SU-DHL-6 (cell line): ENCODE measurements around the gene LRFN2.

Source experiments
- H2AFZ ChIP-seq: fragments of 200-600 bp; sonication (generic); 2 replicates; pipeline ENCODE4 v1.6.1; 2014; ENCODE audit warnings: low read depth, mild to moderate bottlenecking, moderate library complexity, mixed read lengths, antibody characterized with exemption, low read length; ENCODE audit not compliant: severe bottlenecking
- H3F3A ChIP-seq: fragments of 200-600 bp; shearing (Covaris generic); 2 replicates; pipeline ENCODE4 v1.6.0; 2016; ENCODE audit warnings: antibody characterized with exemption, mild to moderate bottlenecking; ENCODE audit not compliant: insufficient read depth
- H3K27ac ChIP-seq: fragments of 200-600 bp; sonication (generic); 2 replicates; pipeline ENCODE4 v1.5.1; 2016; ENCODE audit warnings: low read depth, mild to moderate bottlenecking, low read length, moderate library complexity, mixed read lengths
- H3K27me3 ChIP-seq: fragments of 200-600 bp; sonication (generic), shearing (Covaris generic); 2 replicates; pipeline ENCODE4 v1.6.0; 2014; ENCODE audit warnings: mild to moderate bottlenecking, low read length
- H3K36me3 ChIP-seq: fragments of 200-600 bp; sonication (generic); 2 replicates; pipeline ENCODE4 v1.6.1; 2014; ENCODE audit warnings: mild to moderate bottlenecking, low read length, mixed read lengths
- H3K4me2 ChIP-seq: fragments of 300-600, 200-600 bp; shearing (Covaris generic), sonication (generic); 2 replicates; pipeline ENCODE4 v1.6.0; 2014; ENCODE audit warnings: low read length, low read depth, mild to moderate bottlenecking; ENCODE audit not compliant: poor library complexity, severe bottlenecking
- H3K4me3 ChIP-seq: fragments of 200-600 bp; sonication (generic); 2 replicates; pipeline ENCODE4 v1.5.1; 2014; ENCODE audit warnings: antibody characterized with exemption, low read length, mild to moderate bottlenecking, mixed read lengths; ENCODE audit not compliant: insufficient read depth, poor library complexity, severe bottlenecking
- H3K79me2 ChIP-seq: fragments of 200-600 bp; sonication (generic); 2 replicates; pipeline ENCODE4 v1.6.1; 2014; ENCODE audit warnings: mild to moderate bottlenecking, low read length, moderate library complexity; ENCODE audit not compliant: insufficient read depth
- H3K9ac ChIP-seq: fragments of 200-600 bp; sonication (generic); 2 replicates; pipeline ENCODE4 v1.7.0; 2014; ENCODE audit warnings: mild to moderate bottlenecking, low read length
- H3K9me2 ChIP-seq: fragments of 200-600 bp; sonication (generic); replicated peaks from 2 replicates; pipeline ENCODE4 v1.6.1; 2014; ENCODE audit warnings: low read length; ENCODE audit not compliant: insufficient read depth
- H3K9me3 ChIP-seq: fragments of 200-600 bp; sonication (generic); 2 replicates; pipeline ENCODE4 v1.6.1; 2014; ENCODE audit warnings: low read length, mixed read lengths; ENCODE audit not compliant: insufficient read depth
- H4K20me1 ChIP-seq: fragments of 200-600 bp; sonication (generic); 2 replicates; pipeline ENCODE4 v1.6.1; 2014; ENCODE audit warnings: low read depth, mild to moderate bottlenecking, antibody characterized with exemption, low read length, moderate library complexity, mixed read lengths
- EZH2phosphoT487 ChIP-seq: fragments of 200-600 bp; sonication (generic), shearing (Covaris generic); conservative IDR thresholded peaks from 2 replicates; pipeline ENCODE4 v1.6.1; 2018; ENCODE audit warnings: mild to moderate bottlenecking, antibody characterized with exemption, low read length, moderate library complexity, mixed read lengths
- TF ChIP-seq, protein P1 (sequence below): fragments of 200-600 bp; sonication (generic); IDR thresholded peaks from one replicate; pipeline ENCODE4 v1.5.1; 2017; ENCODE audit warnings: antibody characterized with exemption, mild to moderate bottlenecking, low read length, moderate library complexity; ENCODE audit not compliant: insufficient read depth, poor library complexity, severe bottlenecking

LRFN2 gene

DNA sequence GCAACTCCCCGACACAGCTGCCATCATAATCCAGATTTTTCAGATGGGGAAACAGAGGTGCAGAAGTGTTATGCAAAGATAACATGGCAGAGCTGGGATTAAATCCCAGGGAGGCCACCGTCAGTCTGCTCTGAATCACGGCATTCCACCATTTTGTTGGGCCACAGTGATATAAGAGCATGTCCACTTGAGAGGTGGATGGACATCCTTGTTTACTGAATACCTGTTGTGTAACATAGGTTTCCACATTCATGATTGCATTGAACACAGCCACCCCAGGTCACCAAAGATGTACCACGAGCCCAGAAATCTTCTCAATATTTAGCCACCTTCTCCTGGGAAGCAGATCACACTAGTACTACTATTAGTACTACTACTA lies 191.5 kb downstream of the LRFN2 start:
- Histone ChIP-seq H3K27ac (no peak overlapping the region), H3K36me3 (no peaks in the 10 kb centered on the region), H2AFZ (no peak overlapping the region), H3K4me2 (no peak overlapping the region), H4K20me1 (no peaks in the 10 kb centered on the region), H3K4me3 (no peak overlapping the region), H3K79me2 (no peaks in the 10 kb centered on the region), H3K9me3 (no peaks in the 10 kb centered on the region), H3K27me3 (no peaks in the 10 kb centered on the region), H3F3A (no peaks in the 10 kb centered on the region), H3K9ac (no peak overlapping the region), H3K9me2 (no peaks in the 10 kb centered on the region)
- no peak for TF ChIP-seq EZH2phosphoT487
- TF ChIP-seq, protein P1, sequence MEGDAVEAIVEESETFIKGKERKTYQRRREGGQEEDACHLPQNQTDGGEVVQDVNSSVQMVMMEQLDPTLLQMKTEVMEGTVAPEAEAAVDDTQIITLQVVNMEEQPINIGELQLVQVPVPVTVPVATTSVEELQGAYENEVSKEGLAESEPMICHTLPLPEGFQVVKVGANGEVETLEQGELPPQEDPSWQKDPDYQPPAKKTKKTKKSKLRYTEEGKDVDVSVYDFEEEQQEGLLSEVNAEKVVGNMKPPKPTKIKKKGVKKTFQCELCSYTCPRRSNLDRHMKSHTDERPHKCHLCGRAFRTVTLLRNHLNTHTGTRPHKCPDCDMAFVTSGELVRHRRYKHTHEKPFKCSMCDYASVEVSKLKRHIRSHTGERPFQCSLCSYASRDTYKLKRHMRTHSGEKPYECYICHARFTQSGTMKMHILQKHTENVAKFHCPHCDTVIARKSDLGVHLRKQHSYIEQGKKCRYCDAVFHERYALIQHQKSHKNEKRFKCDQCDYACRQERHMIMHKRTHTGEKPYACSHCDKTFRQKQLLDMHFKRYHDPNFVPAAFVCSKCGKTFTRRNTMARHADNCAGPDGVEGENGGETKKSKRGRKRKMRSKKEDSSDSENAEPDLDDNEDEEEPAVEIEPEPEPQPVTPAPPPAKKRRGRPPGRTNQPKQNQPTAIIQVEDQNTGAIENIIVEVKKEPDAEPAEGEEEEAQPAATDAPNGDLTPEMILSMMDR, result no peak

DNA sequence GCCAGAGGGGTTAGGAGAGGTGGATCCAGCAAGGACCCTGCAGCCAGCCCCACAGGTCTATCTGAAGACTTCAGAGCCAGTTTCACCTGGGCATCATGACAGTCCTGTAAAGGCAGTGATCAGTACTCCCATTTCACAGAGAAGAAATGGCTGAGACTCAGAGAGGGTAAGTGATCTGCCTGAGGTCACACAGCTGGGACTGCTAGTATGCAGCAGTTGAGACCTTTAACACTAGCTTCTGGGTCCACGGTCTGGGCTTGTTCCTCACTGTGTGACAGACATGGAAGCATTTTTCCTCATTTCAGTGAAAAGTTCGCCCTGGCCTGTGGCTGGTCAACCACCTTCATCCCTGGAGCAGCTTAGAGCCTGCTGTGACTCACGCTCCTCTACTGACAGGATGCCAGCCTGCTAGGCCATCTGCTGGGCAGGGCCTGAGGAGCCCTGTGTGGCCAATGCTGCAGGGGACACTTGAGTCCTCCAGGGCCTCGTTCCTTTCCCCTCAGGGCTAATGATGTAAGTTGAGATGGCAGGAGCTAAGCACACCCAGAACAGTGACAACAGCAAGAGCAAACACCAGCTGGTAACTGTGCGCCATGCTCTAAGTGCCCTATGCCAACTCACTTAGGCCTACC lies 192.0 kb downstream of the LRFN2 start:
- Histone ChIP-seq H3K4me3 (no peak overlapping the region), H3K27me3 (no peaks in the 10 kb centered on the region), H3K79me2 (no peaks in the 10 kb centered on the region), H3K4me2 (no peak overlapping the region), H3K9ac (no peak overlapping the region), H3F3A (no peaks in the 10 kb centered on the region), H4K20me1 (no peaks in the 10 kb centered on the region), H2AFZ (no peak overlapping the region), H3K27ac (no peak overlapping the region), H3K36me3 (no peaks in the 10 kb centered on the region), H3K9me3 (no peaks in the 10 kb centered on the region), H3K9me2 (no peaks in the 10 kb centered on the region)
- no peak for TF ChIP-seq EZH2phosphoT487
- TF ChIP-seq, protein P1, result no peak

DNA sequence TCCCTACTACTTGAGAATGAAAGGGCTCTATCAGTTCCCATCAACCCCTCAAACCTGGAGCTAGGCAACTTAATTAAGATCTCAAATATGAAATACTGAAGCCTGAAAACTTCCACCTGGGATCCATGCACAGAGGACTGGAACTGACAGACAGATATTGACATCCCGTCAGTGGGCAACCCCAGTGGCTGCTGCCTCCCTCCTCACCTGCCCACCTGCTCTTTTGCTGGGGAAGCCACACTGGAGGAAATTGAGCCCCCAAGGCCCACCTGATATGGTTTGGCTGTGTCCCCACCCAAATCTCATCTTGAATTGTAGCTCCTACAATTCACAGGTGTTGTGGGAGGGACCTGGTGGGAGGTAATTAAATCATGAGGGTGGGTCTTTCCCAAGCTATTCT lies 192.8 kb downstream of the LRFN2 start:
- no peaks in the 10 kb centered on the region for H3F3A ChIP-seq
- TF ChIP-seq EZH2phosphoT487, result no peak
- TF ChIP-seq, protein P1, result no peak
- no peaks in the 10 kb centered on the region for H3K79me2 ChIP-seq
- H3K9ac ChIP-seq, result no peak overlapping the region
- no peak overlapping the region for H3K4me2 ChIP-seq
- no peak overlapping the region for H2AFZ ChIP-seq
- no peak overlapping the region for H3K27ac ChIP-seq
- H3K9me2 ChIP-seq, result no peaks in the 10 kb centered on the region
- no peaks in the 10 kb centered on the region for H4K20me1 ChIP-seq
- H3K9me3 ChIP-seq, result no peaks in the 10 kb centered on the region
- no peak overlapping the region for H3K4me3 ChIP-seq
- H3K27me3 ChIP-seq, result no peaks in the 10 kb centered on the region
- no peaks in the 10 kb centered on the region for H3K36me3 ChIP-seq
